SK-N-SH (cell line): ENCODE results near the gene SLC26A4.

Experiments
- CTCF ChIP-seq: fragments of 200-600 bp; sonication (generic); IDR thresholded peaks from 2 replicates; pipeline ENCODE4 v1.6.1; 2017; ENCODE audit warnings: antibody characterized with exemption, mild to moderate bottlenecking, moderate library complexity
- FOSL2 ChIP-seq: IDR thresholded peaks from 2 replicates; pipeline ENCODE4 v1.4.0; 2012; ENCODE audit warnings: low read depth, mild to moderate bottlenecking, moderate library complexity, borderline replicate concordance
- YY1 ChIP-seq: IDR thresholded peaks from 2 replicates; pipeline ENCODE4 v1.4.0; 2012; ENCODE audit warnings: low read depth, mild to moderate bottlenecking

DNA sequence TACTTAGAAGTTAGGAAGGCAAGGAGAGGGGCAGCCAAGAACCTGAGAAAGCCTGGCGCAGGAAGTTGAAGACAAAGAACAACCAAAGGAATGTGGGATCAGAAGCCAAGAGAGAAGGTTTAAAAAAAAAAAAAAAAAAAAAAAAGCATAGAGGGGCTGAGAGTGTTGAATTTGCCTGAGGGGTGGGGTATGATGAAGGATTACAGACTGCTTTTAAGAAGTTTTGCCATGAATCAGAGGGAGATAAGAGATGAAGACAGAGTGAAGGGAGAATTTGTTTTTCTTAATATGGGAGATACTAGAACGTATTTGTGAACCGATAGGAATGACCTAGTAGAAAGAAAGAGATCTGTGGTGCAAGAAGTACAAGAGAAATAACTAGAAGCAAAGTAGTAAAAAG, 6.7 kb downstream of the SLC26A4 start:
- TF ChIP-seq CTCF, result no peak
- no peak for TF ChIP-seq YY1
- no peak for TF ChIP-seq FOSL2
